ENCODE results near the gene THSD7B. TPM values are rescaled to one million over a fixed set of nuclear protein-coding genes. Genes with fewer than 3 reads are reported as not detected.

Gene THSD7B
- total and polyA plus RNA-seq, 10 of the 15 experiments (the other 5 are each of a cell fraction or from before 2014, with no cell fraction given), result 0.03 to 0.56 (median 0.28) TPM

GRCh38 chr2:137658433-137658832 is 893.1 kb downstream of the THSD7B start (continued):
- TF ChIP-seq BCLAF1 (IDR thresholded peaks at IDR 0.05) (no peak), ATF2 (IDR thresholded peaks at IDR 0.05; ENCODE audit: low read length) (no peak), BMI1 (IDR thresholded peaks at IDR 0.05; ENCODE audit: borderline replicate concordance) (no peak), HDAC2 (IDR thresholded peaks at IDR 0.05) (no peak), MTA2 (IDR thresholded peaks at IDR 0.05; ENCODE audit: low read depth) (0 out of 2 replicates have a peak, but pooled peaks have one; percentile 22), SREBF2 (IDR thresholded peaks at IDR 0.05; ENCODE audit: low read length) (no peak), MYC (IDR thresholded peaks at IDR 0.05; ENCODE audit: insufficient read depth, insufficient read length, insufficient replicate concordance, low read length, severe bottlenecking) (no peak), MEF2B (IDR thresholded peaks at IDR 0.05; ENCODE audit: partially characterized antibody, poor library complexity, severe bottlenecking) (peak; percentile 77), STAT1 (conservative IDR thresholded peaks at IDR 0.05) (no peak)
- TF ChIP-seq, protein P1, sequence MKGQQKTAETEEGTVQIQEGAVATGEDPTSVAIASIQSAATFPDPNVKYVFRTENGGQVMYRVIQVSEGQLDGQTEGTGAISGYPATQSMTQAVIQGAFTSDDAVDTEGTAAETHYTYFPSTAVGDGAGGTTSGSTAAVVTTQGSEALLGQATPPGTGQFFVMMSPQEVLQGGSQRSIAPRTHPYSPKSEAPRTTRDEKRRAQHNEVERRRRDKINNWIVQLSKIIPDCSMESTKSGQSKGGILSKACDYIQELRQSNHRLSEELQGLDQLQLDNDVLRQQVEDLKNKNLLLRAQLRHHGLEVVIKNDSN (IDR thresholded peaks at IDR 0.05; ENCODE audit: borderline replicate concordance, extremely low read length, insufficient read depth, low read depth, low read length), result no peak
